ENCODE data around the gene HLA-B. TPM values are rescaled to one million over a fixed set of nuclear protein-coding genes. Genes with fewer than 3 reads are reported as not detected.

HLA-B gene
- total RNA-seq, 1 donor from 2014 or later, result 3,667 TPM

GRCh38 chr6:31349301-31349700 lies 7.7 kb downstream of the HLA-B start:
- Mint-ChIP-seq H3K27me3 (no peaks in the 10 kb centered on the region), H3K4me3 (no peak overlapping the region), H3K36me3 (ENCODE audit: low read depth) (peaks cover 24% of the 10 kb centered on the region), H3K9me3 (no peaks in the 10 kb centered on the region), H3K4me1 (peaks cover 48% of the 10 kb centered on the region), H3K27ac (no peak overlapping the region)
- intact Hi-C loops (cut with micrococcal nuclease), result no loop called here
- CTCF ChIA-PET, result interaction anchor here (1.1 kb wide), 1 partner anchor 17 kb away, joined by 4 read pairs; no protein-coding TSS in a partner anchor
- ATAC-seq (ENCODE audit: low read depth) (no peak), DNase-seq (no peak)
- POLR2A ChIA-PET, result no interaction called here
- no peak for TF ChIP-seq CTCF (IDR thresholded peaks at IDR 0.05)

- no peak overlapping the region for H3K27ac Mint-ChIP-seq
- H3K36me3 Mint-ChIP-seq (ENCODE audit: low read depth), result peaks cover 4% of the 10 kb centered on the region
- CTCF ChIA-PET, result no interaction called here
- H3K27me3 Mint-ChIP-seq, result no peaks in the 10 kb centered on the region
- no peak for TF ChIP-seq CTCF (IDR thresholded peaks at IDR 0.05)
- peaks cover 8% of the 10 kb centered on the region for H3K4me1 Mint-ChIP-seq
- no peak for ATAC-seq (ENCODE audit: low read depth)
- intact Hi-C loops (cut with micrococcal nuclease), result no loop called here
- POLR2A ChIA-PET, result interaction anchor here (0.5 to 1.8 kb wide), 2 partner anchors 9 to 71 kb away, joined by 6 to 8 read pairs; no protein-coding TSS in a partner anchor
- peaks cover 4% of the 10 kb centered on the region for H3K9me3 Mint-ChIP-seq
- H3K4me3 Mint-ChIP-seq, result no peak overlapping the region
- no peak for DNase-seq
Observed at GRCh38 chr6:31345026-31345730, 11.8 kb downstream of the HLA-B start.

- no peak for TF ChIP-seq CTCF (IDR thresholded peaks at IDR 0.05)
- Mint-ChIP-seq H3K27me3 (peaks cover 4% of the 10 kb centered on the region), H3K27ac (no peak overlapping the region), H3K4me1 (no peaks in the 10 kb centered on the region), H3K4me3 (no peak overlapping the region), H3K36me3 (ENCODE audit: low read depth) (peaks cover 23% of the 10 kb centered on the region), H3K9me3 (peaks cover 28% of the 10 kb centered on the region)
- DNase-seq (no peak), ATAC-seq (ENCODE audit: low read depth) (no peak)
- POLR2A ChIA-PET, result no interaction called here
- intact Hi-C loops (cut with micrococcal nuclease), result no loop called here
- CTCF ChIA-PET, result no interaction called here
Observed at GRCh38 chr6:31340228-31340627, 16.8 kb downstream of the HLA-B start.

GRCh38 chr6:31339210-31339609 lies 17.8 kb downstream of the HLA-B start:
- DNase-seq, result no peak
- intact Hi-C loops (cut with micrococcal nuclease), result no loop called here
- H3K4me1 Mint-ChIP-seq, result no peaks in the 10 kb centered on the region
- POLR2A ChIA-PET, result no interaction called here
- no peak for TF ChIP-seq CTCF (IDR thresholded peaks at IDR 0.05)
- CTCF ChIA-PET, result no interaction called here
- peaks cover 10% of the 10 kb centered on the region for H3K27me3 Mint-ChIP-seq
- H3K36me3 Mint-ChIP-seq (ENCODE audit: low read depth), result peaks cover 23% of the 10 kb centered on the region
- H3K4me3 Mint-ChIP-seq, result no peak overlapping the region
- ATAC-seq (ENCODE audit: low read depth), result no peak
- H3K9me3 Mint-ChIP-seq, result peaks cover 35% of the 10 kb centered on the region
- no peak overlapping the region for H3K27ac Mint-ChIP-seq

GRCh38 chr6:31336896-31337496 lies 20.0 kb downstream of the HLA-B start:
- H3K27me3 Mint-ChIP-seq, result peaks cover 10% of the 10 kb centered on the region
- H3K36me3 Mint-ChIP-seq (ENCODE audit: low read depth), result peaks cover 23% of the 10 kb centered on the region
- H3K4me1 Mint-ChIP-seq, result peaks cover 8% of the 10 kb centered on the region
- ATAC-seq (ENCODE audit: low read depth) (no peak), DNase-seq (no peak)
- TF ChIP-seq CTCF (IDR thresholded peaks at IDR 0.05), result no peak
- peaks cover 40% of the 10 kb centered on the region for H3K9me3 Mint-ChIP-seq
- no peak overlapping the region for H3K27ac Mint-ChIP-seq
- ChIA-PET CTCF (no interaction called here), POLR2A (no interaction called here)
- intact Hi-C loops (cut with micrococcal nuclease), result no loop called here
- no peak overlapping the region for H3K4me3 Mint-ChIP-seq
